ENCODE results near the gene CHRNA7.

GRCh38 chr15:32035285-32035684, 5.0 kb downstream of the CHRNA7 start:
- TF ChIP-seq CTCF (IDR thresholded peaks at IDR 0.05) (no peak), POLR2A (IDR thresholded peaks at IDR 0.05) (no peak)
